NCI-H748 treated with DMSO at 0.1 percent for 48 hours (cell line): ENCODE measurements around the gene DYRK2.

Experiments used
- DNase-seq: peaks from one replicate; lab custom pipeline; 2025; lab: John Stamatoyannopoulos, UW

DYRK2 gene

DNA sequence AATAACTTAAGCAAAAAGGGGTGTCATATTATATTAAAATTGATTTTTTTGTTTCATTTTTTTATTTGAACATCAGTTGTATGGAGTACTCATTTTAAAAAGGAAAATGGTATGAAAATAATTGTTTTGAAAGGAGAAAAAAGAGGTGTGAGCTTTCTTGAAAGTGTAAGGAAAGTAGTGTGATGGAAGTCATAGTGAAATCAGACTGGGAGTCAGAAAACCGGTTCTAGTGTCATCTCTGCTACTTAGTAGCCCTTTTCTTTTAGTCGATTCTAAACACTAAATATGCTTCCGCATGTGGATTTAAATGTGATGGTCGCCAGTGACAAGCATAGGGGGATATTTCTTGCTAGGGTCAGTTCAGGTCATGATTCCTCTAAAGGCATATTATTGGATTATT, 1.8 kb upstream of the DYRK2 start:
- DNase-seq: peak; percentile 15

DNA sequence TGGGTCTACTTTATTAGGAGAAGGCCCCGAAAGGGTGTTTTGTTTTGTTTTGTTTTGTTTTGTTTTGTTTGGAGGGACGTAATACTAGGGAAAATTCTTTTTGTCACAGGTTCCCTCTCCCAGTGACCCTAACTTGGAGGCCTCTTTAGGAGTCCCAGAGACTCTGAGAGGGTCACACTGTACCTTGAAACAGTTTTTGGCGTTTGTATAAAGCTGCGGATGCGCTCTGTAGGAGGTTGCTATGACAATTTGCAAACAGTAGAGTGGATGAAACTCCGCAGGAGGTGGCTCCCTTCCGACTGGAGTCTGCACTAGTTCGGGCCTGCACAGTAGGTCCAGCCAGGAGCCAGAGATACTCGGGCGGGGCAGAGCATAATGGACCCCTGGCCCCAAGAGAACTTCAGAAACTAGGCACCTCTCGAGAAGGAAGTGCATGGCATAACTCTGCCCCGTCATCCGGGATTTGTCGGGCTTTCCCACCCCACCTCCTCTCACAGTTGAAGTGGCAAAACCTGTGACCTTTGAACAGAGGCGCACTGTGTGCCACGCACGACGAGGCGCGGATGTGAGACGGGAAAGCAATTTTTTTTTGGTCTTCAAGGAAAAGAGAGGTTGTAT, 1.3 kb upstream of the DYRK2 start:
- DNase-seq: peak; percentile 52

DNA sequence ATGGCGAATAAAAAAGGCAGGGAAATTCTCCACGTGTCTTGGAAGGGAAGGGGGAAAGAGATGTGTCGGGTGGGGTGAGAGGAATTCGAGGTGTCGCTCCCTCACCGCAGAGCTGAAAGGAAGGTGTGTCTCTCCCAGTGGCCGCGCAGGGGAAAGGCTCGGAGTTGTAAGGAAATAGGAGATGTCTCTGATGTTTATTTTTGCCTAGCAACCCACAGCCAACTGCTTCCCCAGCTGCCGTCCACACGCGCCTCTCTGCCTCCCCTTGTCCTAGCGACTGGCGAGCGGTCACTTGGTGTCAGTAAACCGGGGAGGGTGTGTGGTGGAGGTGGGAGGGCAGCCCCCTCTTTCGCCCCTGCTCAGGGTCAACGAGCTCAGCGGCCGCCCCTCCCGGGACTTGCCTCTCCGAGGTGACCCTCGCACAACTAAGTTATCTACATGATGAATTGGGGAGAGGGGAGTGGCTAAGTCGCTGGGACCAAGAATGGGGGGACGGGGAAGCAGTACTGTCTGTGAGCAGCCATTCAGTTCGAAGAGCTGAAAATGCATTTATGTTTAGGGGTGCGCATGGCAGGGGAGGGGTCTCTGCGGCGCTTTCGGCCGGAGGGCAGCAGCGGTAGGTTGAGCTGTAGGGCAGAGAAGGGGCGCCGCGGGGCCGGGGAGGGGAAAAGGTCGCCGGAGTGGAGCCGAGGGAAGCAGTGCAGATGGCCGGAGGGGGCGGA, 585 bp upstream of the DYRK2 start:
- DNase-seq: peak; percentile 94

DNA sequence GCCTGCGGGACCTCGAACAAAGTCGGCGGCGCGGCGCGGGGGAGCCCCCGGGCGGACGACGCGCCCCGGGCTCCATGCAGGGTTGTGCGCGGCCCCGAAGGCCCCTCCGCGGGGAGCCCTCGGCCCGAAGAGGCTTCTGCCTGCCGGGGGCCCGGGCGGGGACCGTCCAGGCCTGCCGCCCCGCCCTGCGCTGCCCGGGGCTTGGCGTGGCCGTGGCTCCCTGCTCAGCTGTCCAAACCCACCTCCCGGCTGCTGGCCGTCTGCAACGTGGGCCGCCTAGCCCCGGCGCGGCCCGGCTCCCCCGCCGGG, 670 bp downstream of the DYRK2 start:
- no peak for DNase-seq

DNA sequence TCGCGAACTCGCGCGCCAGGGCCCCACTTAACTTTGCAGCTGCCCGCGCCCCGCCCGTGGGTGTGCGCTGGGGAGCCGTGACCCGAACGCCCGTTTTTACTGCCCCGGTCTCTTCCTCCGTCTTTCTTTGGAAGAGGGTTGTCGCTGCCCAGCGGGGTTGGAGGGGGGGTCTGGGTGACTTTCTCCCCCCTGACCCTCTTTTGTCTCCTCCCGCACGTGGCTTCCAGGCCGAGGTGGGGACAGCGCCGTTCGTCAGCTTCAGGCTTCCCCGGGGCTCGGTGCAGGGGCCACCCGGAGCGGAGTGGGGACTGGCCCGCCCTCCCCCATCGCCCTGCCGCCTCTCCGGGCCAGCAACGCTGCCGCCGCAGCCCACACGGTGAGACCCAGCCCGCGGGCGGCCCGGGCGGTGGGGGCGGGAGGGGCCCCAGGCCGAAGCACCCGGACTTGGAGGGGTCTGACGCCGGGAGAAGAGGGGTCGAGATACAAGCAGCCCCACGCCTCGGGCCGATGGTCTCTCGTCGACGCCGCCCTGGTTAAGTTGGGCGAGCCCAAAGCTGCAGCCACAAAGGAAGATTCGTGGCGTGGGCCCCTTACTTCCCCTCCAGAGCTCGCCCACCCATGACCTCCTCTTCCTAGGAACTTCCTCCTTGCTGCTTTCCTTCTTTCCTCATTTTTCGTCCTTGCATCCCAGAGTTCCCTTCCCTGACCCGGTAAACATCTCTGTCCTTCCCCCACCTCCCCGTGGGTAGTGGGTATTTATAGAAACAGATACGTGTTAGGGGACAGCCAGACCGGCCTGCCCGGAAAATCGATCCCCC, 1.2 kb downstream of the DYRK2 start:
- DNase-seq: no peak

DNA sequence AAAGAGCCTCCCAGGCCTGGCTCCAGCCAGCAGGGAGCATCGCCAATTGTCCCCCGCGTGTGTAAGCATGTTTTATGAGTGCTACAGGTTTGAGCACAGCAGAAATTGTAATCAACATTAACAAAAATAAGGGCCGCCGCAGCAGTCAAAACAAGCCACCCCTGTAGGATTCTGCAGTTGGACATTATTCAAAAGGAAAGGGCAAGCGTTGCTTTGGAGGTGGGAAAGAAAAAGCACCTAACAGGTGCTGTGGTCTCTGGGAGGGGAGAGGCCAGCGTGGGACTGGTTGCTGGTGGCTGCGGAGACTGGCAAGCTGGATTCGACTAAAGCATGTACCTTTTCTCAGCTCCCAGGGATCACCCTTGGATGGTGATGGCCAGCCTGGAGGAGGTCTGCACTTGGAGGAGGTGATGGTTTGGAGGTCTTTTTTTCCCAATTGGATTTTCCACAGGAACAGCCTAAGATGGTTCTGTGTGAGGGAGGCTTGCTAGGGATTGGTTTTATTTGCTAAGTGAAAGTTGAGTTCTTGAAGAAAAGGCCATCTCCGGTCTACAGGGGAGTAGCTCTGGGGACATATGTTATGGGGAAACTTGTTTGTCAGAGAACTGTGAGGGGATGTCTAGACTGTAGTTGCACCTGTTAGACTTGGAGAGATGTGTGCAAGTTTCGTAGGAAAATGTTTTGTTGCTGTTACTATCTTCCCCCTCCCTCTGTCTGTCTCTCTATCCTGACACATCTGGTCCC, 2.0 kb downstream of the DYRK2 start:
- DNase-seq: no peak

DNA sequence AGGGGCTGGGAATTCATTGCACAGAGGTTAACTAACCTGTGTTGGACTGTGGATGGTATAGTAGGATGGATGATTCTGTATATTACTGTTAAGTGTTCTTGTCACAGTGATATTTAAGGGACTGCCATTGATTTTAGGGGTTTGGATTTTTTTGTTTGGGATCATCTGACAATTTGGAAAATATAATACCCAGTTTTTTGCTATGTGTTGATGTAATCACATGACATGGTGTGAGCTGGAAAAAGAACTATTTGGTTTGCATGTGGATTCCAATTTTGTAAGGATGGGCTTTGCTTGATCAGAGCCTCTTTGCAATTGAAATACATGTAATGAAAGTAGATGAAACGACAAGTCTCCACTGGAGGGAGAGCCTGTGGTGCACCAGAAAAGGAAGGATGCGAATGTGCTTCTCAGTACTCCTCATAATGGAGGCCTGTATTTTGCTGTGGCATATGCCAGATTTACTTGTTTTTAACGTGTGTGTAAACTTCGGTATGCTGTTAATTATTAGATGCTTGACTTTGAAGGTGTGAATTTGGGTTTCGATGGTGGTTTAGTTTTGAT, 2.7 kb downstream of the DYRK2 start:
- DNase-seq: peak; percentile 25

DNA sequence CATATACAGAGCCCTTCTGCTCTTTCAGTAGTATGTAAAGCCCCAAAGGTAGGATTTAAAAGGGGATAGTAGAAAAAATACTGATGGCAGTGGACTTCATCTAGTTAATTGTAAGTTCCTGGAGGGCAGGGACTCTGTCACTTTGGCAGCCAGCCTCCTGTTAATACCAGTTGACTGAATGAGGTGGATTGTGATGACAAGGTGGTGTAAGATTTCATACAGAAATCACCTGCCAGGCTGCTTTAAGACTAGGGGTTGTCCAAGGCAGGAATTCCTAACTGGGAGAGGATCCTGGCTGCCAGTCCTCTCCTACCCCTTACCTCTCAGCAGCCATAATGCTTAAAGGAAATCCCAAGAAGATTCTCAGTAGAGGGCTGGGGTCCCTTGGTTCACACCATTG, 7.3 kb downstream of the DYRK2 start:
- no peak for DNase-seq

DNA sequence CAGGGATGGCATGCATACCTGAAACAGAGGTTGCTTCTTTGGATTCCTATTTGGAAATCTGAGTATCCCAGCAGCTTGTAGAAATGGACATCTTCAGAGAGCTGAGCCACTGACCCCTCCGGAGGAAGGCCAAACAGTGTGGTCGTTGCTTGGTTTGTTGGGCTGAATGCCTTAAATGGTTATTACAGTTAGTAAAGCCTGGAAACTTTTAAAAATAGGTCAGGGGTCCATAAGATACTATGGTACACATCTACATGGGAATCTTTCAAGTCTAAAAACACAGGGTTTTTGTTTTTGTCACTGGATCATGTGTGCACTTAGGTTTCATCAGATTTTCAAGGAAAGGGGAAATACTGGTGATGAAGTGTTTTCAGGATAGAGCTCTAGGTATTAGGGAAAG, 7.7 kb downstream of the DYRK2 start:
- no peak for DNase-seq

DNA sequence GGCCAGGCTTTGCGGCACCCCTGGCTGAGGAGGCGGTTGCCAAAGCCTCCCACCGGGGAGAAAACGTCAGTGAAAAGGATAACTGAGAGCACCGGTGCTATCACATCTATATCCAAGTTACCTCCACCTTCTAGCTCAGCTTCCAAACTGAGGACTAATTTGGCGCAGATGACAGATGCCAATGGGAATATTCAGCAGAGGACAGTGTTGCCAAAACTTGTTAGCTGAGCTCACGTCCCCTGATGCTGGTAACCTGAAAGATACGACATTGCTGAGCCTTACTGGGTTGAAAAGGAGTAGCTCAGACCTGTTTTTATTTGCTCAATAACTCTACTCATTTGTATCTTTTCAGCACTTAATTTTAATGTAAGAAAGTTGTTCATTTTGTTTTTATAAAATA, 9.9 kb downstream of the DYRK2 start:
- DNase-seq: no peak

DNA sequence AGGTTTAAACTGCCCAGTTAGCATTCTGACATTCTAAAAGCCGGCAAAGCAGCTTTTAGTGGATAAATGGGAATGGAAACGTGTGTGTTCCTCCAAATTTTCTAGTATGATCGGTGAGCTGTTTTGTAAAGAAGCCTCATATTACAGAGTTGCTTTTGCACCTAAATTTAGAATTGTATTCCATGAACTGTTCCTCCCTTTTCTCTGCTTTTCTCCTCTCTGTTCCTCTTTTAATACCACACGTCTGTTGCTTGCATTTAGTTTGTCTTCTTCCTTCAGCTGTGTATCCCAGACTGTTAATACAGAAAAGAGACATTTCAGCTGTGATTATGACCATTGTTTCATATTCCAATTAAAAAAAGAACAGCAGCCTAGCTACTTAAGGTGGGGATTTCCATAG, 10.7 kb downstream of the DYRK2 start:
- DNase-seq: no peak

DNA sequence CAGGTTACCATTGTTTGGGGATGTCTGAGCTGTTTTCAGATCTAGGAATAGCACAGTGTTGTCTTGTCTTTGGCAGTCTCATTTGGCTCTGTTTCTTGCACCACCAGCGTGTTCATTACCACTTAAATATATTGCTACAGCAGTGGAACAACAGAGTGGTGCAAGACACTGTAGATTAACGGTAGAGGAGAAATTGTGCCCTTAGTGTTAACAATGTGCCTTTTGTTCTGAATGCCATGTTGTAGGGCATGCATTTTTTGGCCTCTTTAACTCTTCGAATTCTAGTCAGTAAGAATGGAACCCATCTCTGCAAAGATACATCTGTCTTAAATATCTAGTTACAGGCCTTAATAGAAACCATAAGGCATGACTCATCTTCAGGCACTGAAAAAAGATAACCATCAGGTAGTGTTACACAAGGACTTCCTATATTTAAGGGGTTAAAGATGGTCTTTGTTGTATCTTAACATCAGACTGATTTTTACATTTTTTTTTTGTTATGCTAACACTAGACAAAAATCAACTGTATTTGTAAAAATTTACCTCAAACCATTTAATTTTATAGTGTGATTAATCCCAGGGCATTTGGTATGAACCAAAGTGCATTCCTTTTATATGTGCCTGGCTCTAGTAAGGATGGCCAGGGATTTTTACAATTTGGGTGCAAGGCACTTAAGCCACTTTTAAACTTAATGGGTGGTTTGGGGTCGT, 12.9 kb downstream of the DYRK2 start:
- no peak for DNase-seq

DNA sequence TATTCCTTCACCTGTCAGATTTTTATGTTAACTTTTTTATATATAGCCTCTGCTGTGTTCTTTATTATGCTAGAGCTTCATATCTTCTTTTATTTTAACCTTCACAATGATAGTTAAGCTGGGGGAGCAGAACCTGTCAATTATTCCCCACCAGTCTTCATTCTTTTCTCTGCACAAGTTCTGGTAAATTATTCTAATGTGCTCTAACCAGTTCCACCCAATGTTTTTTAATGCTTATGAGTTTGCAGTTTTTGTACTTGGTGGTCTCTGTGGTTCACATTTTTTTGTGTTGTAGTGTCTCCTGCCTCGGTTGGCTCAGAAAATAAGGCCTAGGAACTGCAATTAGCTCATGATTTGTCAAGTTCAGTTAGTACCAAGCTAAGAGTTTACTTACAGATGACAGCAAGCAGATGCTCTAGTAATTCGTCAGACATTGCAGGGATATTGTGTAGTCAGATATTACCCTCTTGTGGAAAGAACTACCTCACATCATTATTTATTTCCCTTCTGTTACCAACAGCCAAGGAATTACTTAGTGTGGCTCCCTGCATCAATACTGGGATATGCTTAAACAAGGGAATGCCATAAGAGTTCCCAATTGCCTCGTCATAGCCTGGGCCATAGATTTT, 14.5 kb downstream of the DYRK2 start:
- DNase-seq: no peak

DNA sequence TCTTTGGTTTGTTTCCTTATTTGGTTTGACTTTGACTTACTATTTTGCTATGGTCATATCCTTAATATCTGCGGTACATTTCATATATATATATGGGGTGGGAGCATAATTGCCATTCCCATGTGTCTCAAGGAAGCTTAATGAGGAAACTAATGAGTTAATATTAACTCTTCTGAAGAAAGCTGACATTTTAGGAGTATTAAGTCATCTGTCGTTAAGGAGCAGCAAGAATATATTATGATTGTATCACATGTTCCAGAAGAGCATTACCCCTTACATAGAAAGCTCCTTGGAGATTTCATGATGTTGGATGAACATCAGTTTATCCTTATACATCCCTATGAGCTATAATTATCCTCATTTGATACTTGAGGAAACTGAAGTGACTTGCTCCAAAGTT, 15.6 kb downstream of the DYRK2 start:
- no peak for DNase-seq

DNA sequence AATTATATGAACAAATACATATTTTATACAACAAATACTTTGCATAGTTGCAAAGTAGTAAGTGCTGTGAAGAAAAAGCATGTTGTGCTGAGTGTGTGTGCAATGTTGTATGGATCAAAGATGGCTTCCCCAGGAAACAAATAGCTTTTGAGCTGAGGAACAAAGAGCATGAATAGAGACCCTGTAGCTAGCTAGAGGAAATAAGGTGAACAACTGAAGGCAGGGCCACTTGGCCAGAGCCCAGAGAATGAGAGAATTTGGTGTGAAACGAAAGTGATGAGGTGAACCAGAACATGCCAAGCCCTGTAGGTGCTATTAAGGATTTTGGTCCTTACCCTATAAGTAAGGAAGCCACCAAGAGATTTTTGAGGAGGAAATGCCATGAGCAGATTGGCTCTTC, 17.1 kb downstream of the DYRK2 start:
- no peak for DNase-seq

DNA sequence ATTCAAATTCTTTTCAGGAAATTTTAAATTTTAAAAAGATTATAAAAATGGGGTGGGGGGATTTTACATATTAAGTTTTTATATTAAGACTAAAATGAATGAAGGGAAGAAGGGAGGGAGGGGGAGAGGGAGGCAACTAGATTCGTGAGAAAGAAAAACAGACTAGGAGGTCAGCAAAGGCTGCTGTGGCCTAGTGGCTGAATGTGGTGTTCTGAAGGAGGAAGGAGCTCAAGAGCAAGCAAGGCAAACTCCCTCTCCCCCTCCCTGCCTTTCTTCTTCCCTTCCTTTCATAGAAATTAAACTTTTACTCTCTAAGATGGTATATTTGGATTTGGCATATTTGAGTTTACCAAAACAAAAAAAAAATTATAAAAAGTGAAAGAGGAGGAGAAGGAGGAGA, 18.1 kb downstream of the DYRK2 start:
- no peak for DNase-seq

DNA sequence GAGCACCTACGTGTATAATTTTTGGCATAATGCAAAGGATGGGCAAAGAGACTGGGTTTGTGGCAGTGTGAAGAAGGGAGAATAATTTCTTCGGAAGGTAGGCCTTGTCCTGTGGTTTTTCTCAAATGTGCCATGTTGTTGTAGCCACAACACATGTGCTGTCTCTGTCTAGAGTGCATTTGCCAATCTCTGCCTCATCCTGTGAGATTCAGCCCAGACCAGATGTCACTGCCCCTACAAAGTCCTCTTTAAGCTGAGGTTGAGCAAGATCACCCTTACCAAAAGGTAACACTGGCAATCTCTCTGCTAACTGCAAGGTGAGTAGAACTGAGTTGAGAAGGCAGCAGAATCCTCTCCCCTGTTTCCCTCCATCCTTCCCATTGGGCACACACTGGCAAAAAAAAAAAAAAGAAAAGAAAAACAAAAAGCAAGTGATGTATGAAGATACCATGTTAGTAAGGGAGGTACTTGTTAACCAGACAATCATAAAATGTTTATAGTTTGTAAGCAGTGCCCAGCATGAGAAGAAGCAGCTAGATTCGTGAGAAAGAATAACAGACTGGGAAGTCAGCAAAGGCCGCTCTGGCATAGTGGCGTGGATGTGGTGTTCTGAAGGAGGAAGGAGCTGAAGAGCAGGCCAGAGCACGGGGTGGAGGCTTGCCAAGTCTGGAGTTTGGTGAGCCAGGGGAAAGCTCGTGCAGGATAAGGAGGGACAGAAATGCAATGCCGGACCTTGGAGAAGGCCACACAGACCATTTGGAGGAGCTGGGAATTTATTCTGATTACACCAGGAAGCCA, 18.9 kb downstream of the DYRK2 start:
- DNase-seq: no peak

DNA sequence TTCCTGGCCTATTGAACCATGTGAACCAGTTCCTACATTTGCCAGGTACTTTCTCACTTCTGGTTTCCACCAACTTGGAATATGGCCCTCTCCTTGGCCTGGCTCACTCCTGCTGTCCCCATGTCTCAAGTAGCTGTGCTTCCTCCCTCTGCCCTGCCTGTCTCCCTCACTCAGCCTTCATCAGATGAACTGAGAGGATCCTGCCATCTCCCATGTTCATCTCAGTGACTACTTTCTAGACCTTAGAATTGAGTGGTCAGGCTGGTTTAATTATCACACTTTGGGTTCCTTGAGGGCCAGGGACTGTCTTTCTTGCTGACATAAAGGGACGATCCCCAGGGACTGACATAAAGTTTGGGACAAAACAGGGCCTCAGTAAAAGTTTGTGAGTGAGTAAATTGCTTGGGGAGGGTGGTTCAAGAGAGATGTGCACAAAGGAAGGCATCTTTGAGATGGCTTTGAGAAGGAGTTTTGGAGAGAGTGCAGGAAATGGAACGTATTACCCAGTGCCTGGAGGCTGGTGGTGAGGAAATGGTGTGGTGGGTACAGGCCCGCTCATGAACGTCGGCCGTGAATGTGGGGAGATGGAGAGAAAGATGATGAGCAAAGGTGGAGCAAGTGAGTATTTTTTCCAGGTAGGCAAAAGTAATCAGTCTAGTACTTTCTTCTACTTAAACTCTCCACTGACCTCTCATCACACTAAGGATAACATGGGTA, 20.8 kb downstream of the DYRK2 start:
- no peak for DNase-seq

DNA sequence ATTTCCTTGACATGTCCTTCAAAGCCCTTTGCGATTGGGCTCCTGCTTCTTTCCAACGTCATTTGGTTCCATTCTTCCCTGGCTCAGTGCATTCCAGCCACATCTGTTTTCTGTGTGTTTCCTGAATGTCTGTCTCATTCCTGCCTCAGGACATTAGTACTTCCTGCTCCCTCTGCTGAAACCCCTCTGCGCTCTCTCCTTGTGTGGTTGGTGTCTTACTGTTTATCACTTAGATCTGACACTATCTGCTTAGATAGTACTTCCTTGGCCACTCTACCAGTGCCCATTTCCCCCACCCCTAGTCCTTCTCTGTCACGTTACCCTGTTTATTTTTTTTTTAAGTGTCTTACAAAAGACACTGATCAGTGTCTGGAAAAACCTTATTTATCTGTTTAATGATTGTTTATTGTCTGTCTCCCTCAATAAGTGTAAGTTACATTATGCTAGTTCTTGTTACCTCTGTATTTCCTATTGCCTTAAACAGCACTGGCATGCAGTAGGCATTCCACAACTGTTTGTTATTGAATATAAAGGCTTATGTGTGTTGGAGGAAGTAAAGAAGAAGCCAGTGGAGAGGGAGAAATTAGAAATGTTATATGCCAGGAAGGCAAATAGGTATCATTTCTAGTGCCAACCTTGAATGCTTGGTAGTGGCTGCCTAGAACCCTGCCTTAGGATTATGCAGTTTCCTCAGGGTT, 21.5 kb downstream of the DYRK2 start:
- DNase-seq: no peak
